HG03135 (cell line): ENCODE measurements around the gene CTTNBP2NL.
"Not testable (repeated sequence)": the region's sequence is repeated elsewhere in the genome, so short reads cannot be mapped to it uniquely, and the experiment has no call there.

Source experiments
- ATAC-seq: cut with Tn5 transposase; IDR thresholded peaks from one replicate; pipeline ENCODE4 v1.9.1; 2021; ENCODE audit warnings: mild to moderate bottlenecking, moderate library complexity; ENCODE audit not compliant: unreplicated experiment

Gene CTTNBP2NL

GRCh38 chr1:112423207-112423606 is 27.2 kb downstream of the CTTNBP2NL start:
- ATAC-seq = no peak

DNA sequence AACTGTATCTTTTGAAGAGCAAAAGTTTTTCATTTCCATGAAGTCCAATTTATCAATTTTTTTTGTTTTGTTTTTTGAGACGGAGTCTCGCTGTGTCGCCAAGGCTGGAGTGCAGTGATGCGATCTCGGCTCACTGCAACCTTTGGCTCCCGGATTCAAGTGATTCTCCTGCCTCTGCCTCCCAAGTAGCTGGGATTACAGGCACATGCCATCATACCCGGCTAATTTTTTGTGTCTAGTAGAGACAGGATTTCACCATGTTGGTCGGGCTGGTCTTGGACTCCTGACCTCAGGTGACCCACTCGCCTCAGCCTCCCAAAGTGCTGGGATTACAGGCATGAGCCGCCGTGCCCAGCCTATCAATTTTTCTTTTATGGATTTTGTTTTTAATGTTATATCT is 27.7 kb downstream of the CTTNBP2NL start:
- not testable (repeated sequence) for ATAC-seq

GRCh38 chr1:112429749-112430148 is 33.7 kb downstream of the CTTNBP2NL start:
- ATAC-seq = no peak

DNA sequence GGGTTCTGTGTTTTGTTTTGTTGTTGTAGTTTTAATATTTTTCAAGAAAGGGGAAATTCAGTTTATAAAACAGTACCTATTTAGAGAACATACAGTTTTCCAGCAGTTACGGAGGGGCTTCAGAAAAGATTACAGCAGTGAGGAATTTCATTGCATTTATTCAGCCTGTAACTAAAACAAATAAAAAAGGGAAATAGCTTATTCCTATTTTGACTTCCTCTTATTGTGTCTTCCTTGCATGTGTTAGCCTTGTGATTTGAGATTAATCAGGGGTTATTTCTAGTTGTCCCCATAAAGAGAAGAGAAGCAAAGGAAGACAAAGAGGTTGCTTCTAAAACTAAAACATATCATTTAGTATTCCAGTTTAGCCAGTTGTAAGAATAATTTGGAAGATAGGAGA is 35.0 kb downstream of the CTTNBP2NL start:
- ATAC-seq = no peak

GRCh38 chr1:112435448-112435847 is 39.4 kb downstream of the CTTNBP2NL start:
- ATAC-seq = no peak

GRCh38 chr1:112436384-112437156 is 40.6 kb downstream of the CTTNBP2NL start:
- ATAC-seq = no peak

- not testable (repeated sequence) for ATAC-seq
Measured at GRCh38 chr1:112438156-112438555, 42.1 kb downstream of the CTTNBP2NL start.

DNA sequence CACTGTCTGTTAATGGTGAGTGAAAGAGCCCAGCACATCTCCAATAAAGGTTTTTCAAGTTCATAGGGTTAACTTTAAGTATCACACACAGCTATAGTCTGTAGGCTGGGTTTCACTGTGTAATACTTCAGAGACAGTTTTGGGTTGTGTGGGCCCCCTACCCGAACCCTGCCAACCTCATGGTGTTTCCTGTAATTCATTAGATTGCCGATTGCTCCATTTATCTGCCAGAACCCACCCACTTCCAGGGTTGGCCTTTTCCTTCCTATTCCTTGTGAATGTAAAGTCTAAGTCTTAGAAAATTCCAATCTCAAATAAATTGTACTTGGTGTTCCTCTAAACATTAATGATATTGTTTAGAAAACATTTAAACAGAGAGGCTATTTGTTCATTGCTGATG is 43.6 kb downstream of the CTTNBP2NL start:
- no peak for ATAC-seq

DNA sequence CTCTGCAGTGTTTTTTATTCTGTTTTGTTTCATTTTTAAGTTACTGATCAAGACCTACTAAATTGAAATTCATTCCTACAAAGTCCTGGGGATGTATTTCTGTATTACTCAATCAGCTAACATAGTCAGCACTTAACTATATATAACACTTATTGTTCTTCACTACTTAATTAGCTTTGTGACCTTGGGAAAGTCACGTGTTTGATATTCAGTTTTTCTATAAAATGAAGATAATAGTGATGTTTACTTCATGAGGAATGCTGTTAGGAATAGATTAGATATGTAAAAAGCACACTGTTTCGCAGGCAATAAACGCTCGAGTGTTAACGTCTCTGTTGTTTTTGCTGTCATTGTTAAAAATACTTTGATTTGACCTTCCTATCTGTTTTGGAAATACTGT is 44.6 kb downstream of the CTTNBP2NL start:
- no peak for ATAC-seq

DNA sequence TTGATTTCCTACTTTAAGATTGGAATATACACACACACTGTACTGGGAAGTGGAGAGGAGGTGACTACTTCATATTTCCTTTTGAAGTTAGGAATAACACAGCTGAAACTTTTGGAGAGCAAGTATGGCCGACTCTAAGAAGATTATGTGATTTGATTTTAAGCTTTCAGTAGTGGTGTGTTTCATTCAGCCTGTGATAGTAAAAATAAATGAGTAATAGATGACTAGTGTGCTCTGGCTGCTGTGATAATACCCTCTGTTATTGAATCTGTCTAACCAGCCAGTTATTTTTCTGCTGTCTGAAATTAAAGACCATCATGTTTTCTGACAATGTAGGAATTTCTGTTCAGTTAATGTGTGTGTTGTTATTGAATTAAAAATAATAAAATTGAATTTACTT is 48.3 kb downstream of the CTTNBP2NL start:
- no peak for ATAC-seq

GRCh38 chr1:112445596-112445995 is 49.6 kb downstream of the CTTNBP2NL start:
- ATAC-seq = no peak

DNA sequence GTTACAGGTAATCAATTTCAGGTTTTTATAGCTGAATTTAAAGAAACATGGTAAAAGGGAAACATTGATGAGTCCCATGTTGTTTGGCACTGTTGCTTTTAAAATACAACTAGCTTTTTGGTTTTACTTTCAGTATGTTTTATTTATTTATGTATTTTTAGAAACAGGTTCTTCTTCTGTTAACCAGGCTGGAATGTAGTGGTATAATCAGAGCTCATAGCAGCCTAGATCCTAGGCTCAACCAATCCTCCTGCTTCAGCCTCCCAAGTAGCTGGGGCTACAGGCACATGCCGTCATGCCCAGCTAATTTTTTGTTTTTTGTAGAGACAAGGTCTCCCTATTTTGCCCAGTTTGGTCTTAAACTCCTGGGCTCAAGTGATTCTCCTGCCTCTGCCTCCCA is 50.4 kb downstream of the CTTNBP2NL start:
- no peak for ATAC-seq

GRCh38 chr1:112448904-112449629 is 53.1 kb downstream of the CTTNBP2NL start:
- ATAC-seq = no peak

DNA sequence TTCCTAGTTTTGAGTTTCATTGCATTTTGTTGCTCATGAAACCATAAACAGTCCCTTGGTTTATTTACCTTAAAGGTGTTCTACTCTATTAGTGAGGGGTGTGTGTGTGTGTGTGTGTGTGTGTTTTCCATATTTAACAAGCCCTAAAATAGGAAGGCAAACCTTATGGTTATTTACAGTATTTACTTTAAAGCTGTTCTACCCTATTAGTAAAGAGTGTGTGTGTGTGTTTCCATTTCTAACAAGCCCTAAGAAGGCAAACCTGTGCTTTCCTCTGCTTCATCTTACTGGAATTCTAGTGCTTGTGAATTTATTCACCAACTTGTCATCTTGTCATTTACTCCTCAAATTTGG is 53.6 kb downstream of the CTTNBP2NL start:
- no peak for ATAC-seq

DNA sequence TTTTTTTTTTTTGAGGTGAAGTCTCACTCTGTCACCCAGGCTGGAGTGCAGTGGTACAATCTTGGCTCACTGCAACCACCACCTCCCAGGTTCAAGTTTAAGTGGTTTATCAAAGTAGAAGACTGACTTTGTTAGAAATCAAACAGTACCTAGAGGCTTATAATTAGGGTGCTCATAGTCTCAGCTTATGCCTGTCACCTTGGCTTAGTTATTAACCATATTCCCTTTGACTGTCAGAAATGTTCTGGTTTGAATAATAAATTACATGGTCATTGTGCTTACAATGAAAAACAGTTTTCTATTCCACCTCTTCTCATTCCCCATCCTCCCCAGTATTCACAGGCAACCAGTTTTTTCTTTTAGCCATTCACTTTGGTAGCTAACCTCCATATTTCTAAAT is 54.8 kb downstream of the CTTNBP2NL start:
- ATAC-seq = no peak

DNA sequence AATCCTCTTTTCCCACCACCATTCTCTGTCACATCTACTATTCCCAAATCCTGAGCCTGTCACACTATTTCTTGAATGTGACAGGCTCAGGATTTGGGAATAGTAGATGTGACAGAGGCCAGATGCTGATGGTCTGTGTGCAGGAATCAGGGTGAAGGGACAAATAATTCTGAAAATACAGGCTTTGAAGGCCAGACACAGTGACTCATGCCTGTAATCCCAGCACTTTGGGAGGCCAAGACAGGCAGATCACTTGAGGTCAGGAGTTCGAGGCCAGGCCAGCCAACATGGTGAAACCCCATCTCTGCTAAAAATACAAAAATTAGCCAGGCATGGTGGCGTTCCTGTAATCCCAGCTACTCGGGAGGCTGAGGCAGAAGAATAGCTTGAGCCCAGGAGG is 55.3 kb downstream of the CTTNBP2NL start:
- not testable (repeated sequence) for ATAC-seq

GRCh38 chr1:112453876-112454275 is 57.9 kb downstream of the CTTNBP2NL start:
- no peak for ATAC-seq

DNA sequence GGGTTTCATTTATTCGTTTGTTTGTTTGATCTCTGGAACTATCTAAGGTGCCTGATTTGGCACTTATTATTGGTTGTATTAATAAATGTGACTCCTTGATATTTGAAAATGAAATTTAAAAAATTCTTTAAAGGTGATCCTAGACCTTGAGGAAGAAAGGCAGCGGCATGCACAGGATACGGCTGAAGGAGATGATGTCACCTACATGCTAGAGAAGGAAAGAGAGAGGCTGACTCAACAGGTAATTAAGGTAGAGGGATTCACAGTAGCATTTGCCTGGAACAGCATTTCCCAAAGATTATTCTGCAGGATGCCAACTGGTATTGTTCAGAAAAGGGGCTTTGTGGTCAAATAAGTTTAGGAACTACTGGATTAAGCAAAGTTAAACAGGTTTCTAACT is 58.3 kb downstream of the CTTNBP2NL start:
- ATAC-seq = no peak

DNA sequence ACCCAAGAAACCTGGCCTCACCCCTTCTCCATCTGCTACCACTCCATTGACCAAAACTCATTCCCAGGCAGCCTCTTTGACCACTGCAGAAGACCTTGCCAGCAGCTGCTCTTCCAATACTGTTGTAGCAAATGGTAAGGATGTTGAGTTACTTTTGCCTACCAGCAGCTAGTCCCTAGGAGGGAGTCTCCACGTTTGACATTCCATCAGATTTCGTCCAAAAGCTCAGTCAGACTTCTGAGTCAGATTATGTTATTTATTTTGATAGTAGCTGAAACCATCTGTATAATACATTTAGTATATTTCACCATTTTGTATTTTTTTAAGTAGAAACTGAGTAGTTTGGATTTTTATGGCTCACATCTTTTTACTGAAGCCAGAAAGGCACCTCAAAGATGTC is 61.2 kb downstream of the CTTNBP2NL start:
- ATAC-seq = no peak

DNA sequence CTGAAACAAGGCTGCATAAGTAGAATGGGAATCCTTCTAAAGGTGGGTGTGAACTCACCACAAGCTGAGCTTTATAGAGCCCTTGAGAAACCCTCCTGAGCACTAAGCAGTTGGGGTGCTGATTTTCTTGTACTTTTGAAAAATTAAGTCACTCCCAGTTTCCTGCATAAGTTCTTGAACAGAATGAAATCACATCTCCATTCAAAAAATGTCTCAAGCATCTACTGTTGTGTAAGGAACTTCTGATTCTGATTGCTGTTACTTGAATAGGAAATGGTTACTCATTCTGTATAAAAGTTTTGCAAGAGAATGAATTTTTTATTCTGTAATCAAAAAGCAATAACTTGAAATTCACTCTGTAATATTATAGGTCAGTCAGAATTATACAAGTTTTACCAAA is 61.9 kb downstream of the CTTNBP2NL start:
- no peak for ATAC-seq

GRCh38 chr1:112458756-112459155 is 62.7 kb downstream of the CTTNBP2NL start:
- ATAC-seq = no peak

GRCh38 chr1:112460615-112461014 is 64.6 kb downstream of the CTTNBP2NL start:
- ATAC-seq = no peak
